ENCODE measurements around the gene MARS1.

MARS1 gene

GRCh38 chr12:57462912-57463253 lies 25.0 kb upstream of the MARS1 start:
- Histone ChIP-seq H3K27ac (replicated peaks) (no peak overlapping the region), H3K4me3 (replicated peaks; ENCODE audit: insufficient read depth, low read length) (no peak overlapping the region), H3K27me3 (ENCODE audit: insufficient read depth, poor library complexity, severe bottlenecking) (peaks cover 17% of the 10 kb centered on the region)
- TF ChIP-seq CTCF (IDR thresholded peaks at IDR 0.05; ENCODE audit: insufficient read depth, low read length) (no peak), POLR2AphosphoS5 (IDR thresholded peaks at IDR 0.05; ENCODE audit: low read depth) (no peak), REST (IDR thresholded peaks at IDR 0.05; ENCODE audit: insufficient replicate concordance, low read depth) (no peak), SPI1 (IDR thresholded peaks at IDR 0.05; ENCODE audit: borderline replicate concordance, low read depth) (no peak), GABPA (IDR thresholded peaks at IDR 0.05; ENCODE audit: low read depth) (no peak)
- no peak for DNase-seq (ENCODE audit: low read depth in 1 of 2, low spot score in 1 of 2)

- no peak for TF ChIP-seq CTCF (IDR thresholded peaks at IDR 0.05; ENCODE audit: insufficient read depth, low read length)
- no peak for TF ChIP-seq REST (IDR thresholded peaks at IDR 0.05; ENCODE audit: insufficient replicate concordance, low read depth)
- no peak for TF ChIP-seq SPI1 (IDR thresholded peaks at IDR 0.05; ENCODE audit: borderline replicate concordance, low read depth)
- TF ChIP-seq POLR2AphosphoS5 (IDR thresholded peaks at IDR 0.05; ENCODE audit: low read depth), result no peak
- no peak for TF ChIP-seq GABPA (IDR thresholded peaks at IDR 0.05; ENCODE audit: low read depth)
- no peak overlapping the region for H3K4me3 ChIP-seq (replicated peaks; ENCODE audit: insufficient read depth, low read length)
- DNase-seq (ENCODE audit: low read depth in 1 of 2, low spot score in 1 of 2), result no peak
- H3K27ac ChIP-seq (replicated peaks), result no peak overlapping the region
- H3K27me3 ChIP-seq (ENCODE audit: insufficient read depth, poor library complexity, severe bottlenecking), result peaks cover 17% of the 10 kb centered on the region
Observed at GRCh38 chr12:57464569-57464968, 23.3 kb upstream of the MARS1 start.

- Histone ChIP-seq H3K4me3 (replicated peaks; ENCODE audit: insufficient read depth, low read length) (no peak overlapping the region), H3K27ac (replicated peaks) (no peak overlapping the region), H3K27me3 (ENCODE audit: insufficient read depth, poor library complexity, severe bottlenecking) (peaks cover 17% of the 10 kb centered on the region)
- TF ChIP-seq SPI1 (IDR thresholded peaks at IDR 0.05; ENCODE audit: borderline replicate concordance, low read depth) (no peak), GABPA (IDR thresholded peaks at IDR 0.05; ENCODE audit: low read depth) (no peak), CTCF (IDR thresholded peaks at IDR 0.05; ENCODE audit: insufficient read depth, low read length) (no peak), REST (IDR thresholded peaks at IDR 0.05; ENCODE audit: insufficient replicate concordance, low read depth) (no peak), POLR2AphosphoS5 (IDR thresholded peaks at IDR 0.05; ENCODE audit: low read depth) (no peak)
- DNase-seq (ENCODE audit: low read depth in 1 of 2, low spot score in 1 of 2), result no peak
Observed at GRCh38 chr12:57465030-57465746, 22.7 kb upstream of the MARS1 start.

Data from HL-60 (cell line).